Endothelial cell of umbilical vein (primary cell): Measurements from ENCODE around the gene DIAPH3. TPM values are rescaled to one million over a fixed set of nuclear protein-coding genes. Genes with fewer than 3 reads are reported as not detected.
"Not testable (repeated sequence)": the region's sequence is repeated elsewhere in the genome, so short reads cannot be mapped to it uniquely, and the experiment has no call there.

ENCODE experiments used
- BruUV-seq: library from RNA; stranded (reverse); fragments of 400-500 nt; replicated peaks from 2 replicates; lab custom pipeline; 2021; lab: Mats Ljungman, UMichigan
- CTCF ChIA-PET: fragments of 300-600, 350-600 bp; sonication (Branson Sonifier 250); formaldehyde crosslinking; loops from one replicate; lab custom pipeline; 2021; ENCODE audit warnings: antibody characterized with exemption, inconsistent platforms; lab: Charles Lee
- POLR2A ChIA-PET: fragments of 300-600, 350-600 bp; sonication (Branson Sonifier 250); formaldehyde crosslinking; loops from one replicate; lab custom pipeline; 2021; ENCODE audit warnings: antibody characterized with exemption, inconsistent platforms; lab: Charles Lee
- DNase-seq: peaks from one replicate; pipeline ENCODE4 v3.0.0-alpha.2; 2011; ENCODE audit warnings: low read depth, low spot score
- FAIRE-seq: peaks from 2 replicates; lab custom pipeline; 2011; peaks lifted over from hg19 to GRCh38; lab: Jason Lieb, UNC
- H2AFZ ChIP-seq: 2 replicates; pipeline ENCODE4 v1.6.0; 2012; ENCODE audit warnings: low read depth, low read length, control low read depth, inconsistent platforms
- H3K27ac ChIP-seq: 2 replicates; pipeline ENCODE4 v1.5.1; 2011; ENCODE audit warnings: low read depth, mild to moderate bottlenecking, control low read depth, low read length, moderate library complexity; ENCODE audit not compliant: insufficient read depth
- H3K27me3 ChIP-seq, 2 experiments: 2 replicates each; pipeline versions ENCODE4 v1.6.0 to v1.6.1; 2011; ENCODE audit warnings: low read length in 2 of 2, mixed read lengths in 1 of 2; ENCODE audit not compliant: control insufficient read depth in 2 of 2, insufficient read depth in 2 of 2
- H3K36me3 ChIP-seq, 2 experiments: 2 replicates in 1 of 2; 3 replicates in 1 of 2; pipeline ENCODE4 v1.5.1; 2011; ENCODE audit warnings: low read length in 2 of 2, mild to moderate bottlenecking in 1 of 2, moderate library complexity in 1 of 2; ENCODE audit not compliant: control insufficient read depth in 2 of 2, insufficient read depth in 2 of 2; ENCODE audit errors: extremely low read depth in 1 of 2
- H3K4me1 ChIP-seq: 3 replicates; pipeline ENCODE4 v1.5.1; 2011; ENCODE audit warnings: mild to moderate bottlenecking, low read length; ENCODE audit not compliant: control insufficient read depth, insufficient read depth; ENCODE audit errors: extremely low read depth
- H3K4me2 ChIP-seq: 2 replicates; pipeline ENCODE4 v1.6.1; 2011; ENCODE audit warnings: low read length, control low read depth, mixed read lengths; ENCODE audit not compliant: insufficient read depth
- H3K4me3 ChIP-seq, 3 experiments: fragments of 200-600 bp in 1 of 3; sonication (generic), shearing (Covaris generic) in 1 of 3; replicated peaks in 1 of 3; 2 replicates each; pipeline ENCODE4 v1.5.1; 2011 to 2016; ENCODE audit warnings: control low read depth in 3 of 3, low read length in 3 of 3, mild to moderate bottlenecking in 2 of 3, inconsistent platforms in 1 of 3, low read depth in 1 of 3, moderate library complexity in 1 of 3; ENCODE audit not compliant: insufficient read depth in 1 of 3
- H3K79me2 ChIP-seq: 2 replicates; pipeline ENCODE4 v1.6.0; 2012; ENCODE audit warnings: low read length, inconsistent platforms; ENCODE audit not compliant: control insufficient read depth, insufficient read depth
- H3K9ac ChIP-seq: replicated peaks from 2 replicates; pipeline ENCODE3; 2011; ENCODE audit warnings: low read length, control low read depth; ENCODE audit not compliant: insufficient read depth; ENCODE audit errors: extremely low read depth
- H3K9me1 ChIP-seq: replicated peaks from 3 replicates; pipeline ENCODE4 v1.6.0; 2011; ENCODE audit warnings: mild to moderate bottlenecking, low read length; ENCODE audit not compliant: control insufficient read depth, insufficient read depth; ENCODE audit errors: extremely low read depth
- H3K9me3 ChIP-seq: replicated peaks from 2 replicates; pipeline ENCODE4 v1.5.1; 2012; ENCODE audit warnings: low read length, inconsistent platforms; ENCODE audit not compliant: control insufficient read depth, insufficient read depth
- H4K20me1 ChIP-seq: replicated peaks from 2 replicates; pipeline ENCODE3; 2011; ENCODE audit warnings: mild to moderate bottlenecking, low read length; ENCODE audit not compliant: control insufficient read depth, insufficient read depth; ENCODE audit errors: extremely low read depth
- EZH2 ChIP-seq: IDR thresholded peaks from 2 replicates; pipeline ENCODE4 v1.6.1; 2012; ENCODE audit warnings: borderline replicate concordance, low read depth, mild to moderate bottlenecking, moderate library complexity, low read length, inconsistent platforms; ENCODE audit not compliant: severe bottlenecking
- FOS ChIP-seq: IDR thresholded peaks from 2 replicates; pipeline ENCODE4 v1.6.1; 2011; ENCODE audit warnings: mild to moderate bottlenecking, low read length, moderate library complexity, borderline replicate concordance; ENCODE audit not compliant: insufficient read depth
- JUN ChIP-seq: IDR thresholded peaks from 2 replicates; pipeline ENCODE4 v1.6.1; 2011; ENCODE audit warnings: borderline replicate concordance, low read depth; ENCODE audit not compliant: insufficient read length, insufficient read depth
- MYC ChIP-seq: IDR thresholded peaks from one replicate; pipeline ENCODE4 v1.6.1; 2011; ENCODE audit warnings: mild to moderate bottlenecking, low read depth, low read length
- dilution Hi-C: fragments of 300-500 bp; cut with MboI; formaldehyde crosslinking; loops from one replicate; pipeline ENCODE4 v1.15.0; 2019; ENCODE audit warnings: low sequenced_read_pairs; ENCODE audit not compliant: extremely low pct_ligation_motif_present
- intact Hi-C: fragments of 100-400 bp; cut with micrococcal nuclease; formaldehyde crosslinking; loops from one replicate; pipeline ENCODE4 v1.10.0; 2022
- polyA plus RNA-seq, 4 experiments: library from polyadenylated mRNA; depleted of rRNA in 3 of 4; stranded (reverse) in 3 of 4; unstranded in 1 of 4; fragments of >200 nt; gene quantifications; 2 replicates each; pipeline versions ENCODE4 v1.2.1 to v1.2.3, GENCODE V29; 2011 to 2012; ENCODE audit warnings: missing spikeins in 1 of 4
- total RNA-seq: library from RNA; stranded (reverse); gene quantifications from 2 replicates; pipeline ENCODE4 v1.2.3, GENCODE V29; 2021

Gene DIAPH3
- total and polyA plus RNA-seq, 2 donors (not counting 3 experiments of a cell fraction or from before 2014, with no cell fraction given), result 9.9 to 44.0 TPM

GRCh38 chr13:60061737-60062136 is 102.0 kb downstream of the DIAPH3 start:
- intact Hi-C loops, result no loop called here
- no peak for DNase-seq
- no TSS peak for BruUV-seq
- Histone ChIP-seq H3K36me3 (no peaks in the 10 kb centered on the region), H3K9ac (no peak overlapping the region), H3K4me1 (no peaks in the 10 kb centered on the region), H3K4me3 (no peak overlapping the region), H3K4me2 (no peak overlapping the region), H4K20me1 (no peaks in the 10 kb centered on the region), H3K79me2 (peaks cover 11% of the 10 kb centered on the region), H3K9me3 (no peaks in the 10 kb centered on the region), H3K27ac (no peak overlapping the region), H3K27me3 (no peaks in the 10 kb centered on the region), H2AFZ (no peak overlapping the region), H3K9me1 (no peaks in the 10 kb centered on the region)
- POLR2A ChIA-PET, result no interaction called here
- no peak for FAIRE-seq
- TF ChIP-seq JUN, result no peak
- no peak for TF ChIP-seq MYC
- CTCF ChIA-PET, result interaction anchor here (1.2 kb wide), 1 partner anchor 32 kb away, joined by 3 read pairs; no protein-coding TSS in a partner anchor
- dilution Hi-C loops, result no loop called here

- dilution Hi-C loops (no loop called here), intact Hi-C loops (no loop called here)
- no TSS peak for BruUV-seq
- no peak for FAIRE-seq
- no peaks in the 10 kb centered on the region for H3K9me3 ChIP-seq
- POLR2A ChIA-PET, result no interaction called here
- H3K4me2 ChIP-seq, result no peak overlapping the region
- no peak overlapping the region for H3K4me3 ChIP-seq
- CTCF ChIA-PET, result no interaction called here
- no peaks in the 10 kb centered on the region for H3K36me3 ChIP-seq
- no peaks in the 10 kb centered on the region for H4K20me1 ChIP-seq
- H3K4me1 ChIP-seq, result no peaks in the 10 kb centered on the region
- no peak for TF ChIP-seq EZH2
- no peak for TF ChIP-seq FOS
- H3K79me2 ChIP-seq, result peaks cover 6% of the 10 kb centered on the region
- H3K27me3 ChIP-seq, result no peaks in the 10 kb centered on the region
- H3K9me1 ChIP-seq, result no peaks in the 10 kb centered on the region
- H3K27ac ChIP-seq, result no peak overlapping the region
- DNase-seq, result no peak
- H3K9ac ChIP-seq, result no peak overlapping the region
- H2AFZ ChIP-seq, result no peak overlapping the region
Observed at GRCh38 chr13:60051754-60052285, 111.9 kb downstream of the DIAPH3 start.

GRCh38 chr13:60048353-60048752 is 115.4 kb downstream of the DIAPH3 start:
- DNase-seq, H3K4me2 ChIP-seq, H3K9ac ChIP-seq, POLR2A ChIA-PET, intact Hi-C loops, BruUV-seq, H3K9me1 ChIP-seq, H2AFZ ChIP-seq, H3K4me3 ChIP-seq, H3K27ac ChIP-seq, H4K20me1 ChIP-seq, H3K36me3 ChIP-seq, FAIRE-seq, H3K27me3 ChIP-seq, dilution Hi-C loops, H3K4me1 ChIP-seq, H3K9me3 ChIP-seq: not testable (repeated sequence)
- peaks cover 18% of the 10 kb centered on the region for H3K79me2 ChIP-seq
- CTCF ChIA-PET, result interaction anchor here (0.8 kb wide), 1 partner anchor 12 kb away, joined by 3 read pairs; no protein-coding TSS in a partner anchor
